ENCODE results near the gene SSR3. TPM values are rescaled to one million over a fixed set of nuclear protein-coding genes. Genes with fewer than 3 reads are reported as not detected.

The SSR3 gene
- total RNA-seq, 1 experiment from 2014 or later = 178 TPM

DNA sequence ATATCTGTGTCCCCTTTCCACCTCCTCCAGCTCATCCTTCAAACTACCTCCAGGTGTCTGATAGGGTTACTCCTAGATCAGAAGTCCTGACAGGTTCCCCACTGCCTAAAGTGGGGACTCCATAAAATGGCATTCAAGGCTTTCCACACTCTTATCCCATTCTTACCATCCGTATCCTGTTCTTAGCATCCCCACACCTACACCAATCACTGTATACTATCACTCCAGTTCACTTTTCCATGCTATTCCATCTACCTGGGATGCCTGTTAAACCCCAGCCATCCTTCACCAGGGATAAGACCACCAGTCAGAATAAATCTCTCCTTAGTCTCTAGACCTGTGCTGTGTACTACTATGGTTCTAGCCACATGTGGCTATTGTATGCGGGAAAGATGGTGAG is 19.1 kb downstream of the SSR3 start:
- no peaks in the 10 kb centered on the region for H3K9me2 ChIP-seq (replicated peaks; ENCODE audit: low read length)
- intact Hi-C loops (cut with micrococcal nuclease) = loop anchor here (1.0 to 5.0 kb wide), 5 partner anchors 139 to 602 kb away; partner anchors contain the start of gene TIPARP
- H3K79me2 ChIP-seq (ENCODE audit: low read length) = no peaks in the 10 kb centered on the region
- peak overlapping the region; percentile 12; the same call in 1 of the 2 replicates for H3K9ac ChIP-seq (ENCODE audit: low read length)
- BruUV-seq (replicated peaks) = TSS peak; percentile 54
- H2AFZ ChIP-seq (ENCODE audit: low read length) = no peak overlapping the region
- no peaks in the 10 kb centered on the region for H4K20me1 ChIP-seq (ENCODE audit: low read length)
- ATAC-seq (peak; percentile 13), DNase-seq (no peak)
- no peaks in the 10 kb centered on the region for H3F3A ChIP-seq (ENCODE audit: low read length, unreplicated experiment)
- POLR2A ChIA-PET (ENCODE audit: unreplicated experiment) = interaction anchor here (0.5 to 1.0 kb wide), 5 partner anchors 251 to 601 kb away, joined by 3 to 8 read pairs (median 4); no protein-coding TSS in a partner anchor
- H3K36me3 ChIP-seq (ENCODE audit: low read depth, low read length) = peaks cover 12% of the 10 kb centered on the region; the same call in 1 of the 2 replicates
- H3K27me3 ChIP-seq (ENCODE audit: low read length) = no peaks in the 10 kb centered on the region
- peak overlapping the region; percentile 79 for H3K27ac ChIP-seq (ENCODE audit: low read length)
- H3K4me1 ChIP-seq (ENCODE audit: insufficient read depth, low read length) = peaks cover 28% of the 10 kb centered on the region
- H3K4me3 ChIP-seq (ENCODE audit: low read length) = no peak overlapping the region
- H3K4me2 ChIP-seq (ENCODE audit: low read length) = peak overlapping the region; percentile 25
- no peaks in the 10 kb centered on the region for H3K9me3 ChIP-seq (ENCODE audit: low read length)
- TF ChIP-seq EZH2 (IDR thresholded peaks at IDR 0.05; ENCODE audit: low read length, unreplicated experiment) (no peak), EZH2phosphoT487 (IDR thresholded peaks at IDR 0.05; ENCODE audit: borderline replicate concordance, low read length) (no peak)
- TF ChIP-seq, protein P1, sequence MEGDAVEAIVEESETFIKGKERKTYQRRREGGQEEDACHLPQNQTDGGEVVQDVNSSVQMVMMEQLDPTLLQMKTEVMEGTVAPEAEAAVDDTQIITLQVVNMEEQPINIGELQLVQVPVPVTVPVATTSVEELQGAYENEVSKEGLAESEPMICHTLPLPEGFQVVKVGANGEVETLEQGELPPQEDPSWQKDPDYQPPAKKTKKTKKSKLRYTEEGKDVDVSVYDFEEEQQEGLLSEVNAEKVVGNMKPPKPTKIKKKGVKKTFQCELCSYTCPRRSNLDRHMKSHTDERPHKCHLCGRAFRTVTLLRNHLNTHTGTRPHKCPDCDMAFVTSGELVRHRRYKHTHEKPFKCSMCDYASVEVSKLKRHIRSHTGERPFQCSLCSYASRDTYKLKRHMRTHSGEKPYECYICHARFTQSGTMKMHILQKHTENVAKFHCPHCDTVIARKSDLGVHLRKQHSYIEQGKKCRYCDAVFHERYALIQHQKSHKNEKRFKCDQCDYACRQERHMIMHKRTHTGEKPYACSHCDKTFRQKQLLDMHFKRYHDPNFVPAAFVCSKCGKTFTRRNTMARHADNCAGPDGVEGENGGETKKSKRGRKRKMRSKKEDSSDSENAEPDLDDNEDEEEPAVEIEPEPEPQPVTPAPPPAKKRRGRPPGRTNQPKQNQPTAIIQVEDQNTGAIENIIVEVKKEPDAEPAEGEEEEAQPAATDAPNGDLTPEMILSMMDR (conservative IDR thresholded peaks at IDR 0.05; ENCODE audit: low read depth, low read length) = no peak
- CTCF ChIA-PET = interaction anchor here (0.6 to 2.0 kb wide), 14 partner anchors 19 to 601 kb away, joined by 3 to 26 read pairs (median 5); partner anchors contain the start of genes SSR3 and TIPARP

DNA sequence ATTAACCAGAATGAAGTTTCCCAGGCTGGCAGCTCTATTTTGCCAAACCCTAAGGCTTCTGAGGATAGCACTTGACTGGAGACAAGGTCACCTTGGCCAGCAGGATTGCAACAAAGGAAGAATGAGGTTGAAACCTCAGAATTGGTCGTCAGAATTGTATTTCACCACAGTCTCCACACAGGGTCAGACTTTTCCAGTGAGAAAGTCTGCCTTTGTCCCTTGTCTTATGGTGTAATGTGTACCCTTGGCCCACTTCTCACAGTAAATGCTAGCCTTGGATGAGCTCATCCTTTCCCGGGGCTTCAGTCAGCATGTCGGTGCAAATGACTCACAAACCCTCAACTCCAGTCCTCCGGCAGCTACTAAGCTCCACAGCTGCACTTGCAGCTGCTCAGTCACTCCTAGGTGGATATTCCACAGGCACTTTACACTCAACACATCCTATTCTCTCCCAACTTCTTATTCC is 19.7 kb downstream of the SSR3 start:
- H3K9me3 ChIP-seq (ENCODE audit: low read length) = no peaks in the 10 kb centered on the region
- H3K79me2 ChIP-seq (ENCODE audit: low read length) = no peaks in the 10 kb centered on the region
- no peaks in the 10 kb centered on the region for H4K20me1 ChIP-seq (ENCODE audit: low read length)
- H3K36me3 ChIP-seq (ENCODE audit: low read depth, low read length) = peaks cover 9% of the 10 kb centered on the region; the same call in 1 of the 2 replicates
- H3K9me2 ChIP-seq (replicated peaks; ENCODE audit: low read length) = no peaks in the 10 kb centered on the region
- DNase-seq = peak; percentile 97
- H3K4me2 ChIP-seq (ENCODE audit: low read length) = peak overlapping the region; percentile 45
- POLR2A ChIA-PET (ENCODE audit: unreplicated experiment) = interaction anchor here (0.5 to 1.0 kb wide), 5 partner anchors 252 to 602 kb away, joined by 3 to 8 read pairs (median 4); no protein-coding TSS in a partner anchor
- no peak overlapping the region for H2AFZ ChIP-seq (ENCODE audit: low read length)
- peak overlapping the region; percentile 79 for H3K27ac ChIP-seq (ENCODE audit: low read length)
- CTCF ChIA-PET = interaction anchor here (0.6 to 2.0 kb wide), 15 partner anchors 20 to 601 kb away, joined by 3 to 26 read pairs (median 5); partner anchors contain the start of genes SSR3 and TIPARP
- H3K9ac ChIP-seq (ENCODE audit: low read length) = peak overlapping the region; percentile 36; the same call in 1 of the 2 replicates
- ATAC-seq = peak; percentile 95
- intact Hi-C loops (cut with micrococcal nuclease) = loop anchor here (1.0 to 5.0 kb wide), 5 partner anchors 139 to 602 kb away; partner anchors contain the start of gene TIPARP
- H3K4me3 ChIP-seq (ENCODE audit: low read length) = no peak overlapping the region
- H3K27me3 ChIP-seq (ENCODE audit: low read length) = no peaks in the 10 kb centered on the region
- TSS peak; percentile 3 for BruUV-seq (replicated peaks)
- TF ChIP-seq EZH2phosphoT487 (IDR thresholded peaks at IDR 0.05; ENCODE audit: borderline replicate concordance, low read length) = no peak
- TF ChIP-seq, protein P1 (conservative IDR thresholded peaks at IDR 0.05; ENCODE audit: low read depth, low read length) = peak; percentile 71
- no peaks in the 10 kb centered on the region for H3F3A ChIP-seq (ENCODE audit: low read length, unreplicated experiment)
- peaks cover 28% of the 10 kb centered on the region for H3K4me1 ChIP-seq (ENCODE audit: insufficient read depth, low read length)

DNA sequence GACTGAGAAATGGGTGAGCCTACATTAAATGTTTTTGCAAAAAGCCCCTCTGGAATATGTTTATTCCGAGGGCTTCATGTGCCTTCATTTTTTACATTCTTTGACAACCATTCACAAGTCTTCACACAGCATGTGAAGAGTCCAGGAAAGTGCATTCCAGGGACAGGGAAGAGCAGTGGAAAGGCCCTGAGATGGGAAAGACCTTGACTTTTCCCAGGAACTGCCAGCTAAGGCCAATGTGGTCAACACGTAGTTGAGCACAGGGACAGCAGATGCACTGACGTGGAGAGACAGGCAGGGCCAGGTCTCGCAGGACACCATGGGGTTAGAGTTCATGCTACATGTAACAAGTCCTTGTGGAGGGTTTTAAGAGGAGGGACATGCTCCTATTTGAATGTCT is 21.7 kb downstream of the SSR3 start:
- CTCF ChIA-PET = no interaction called here

More for the DNA sequence above, 21.7 kb downstream of the SSR3 start:
- TF ChIP-seq EZH2phosphoT487 (IDR thresholded peaks at IDR 0.05; ENCODE audit: borderline replicate concordance, low read length) = no peak
- TF ChIP-seq, protein P1 (conservative IDR thresholded peaks at IDR 0.05; ENCODE audit: low read depth, low read length) = no peak
- no peak for TF ChIP-seq EZH2 (IDR thresholded peaks at IDR 0.05; ENCODE audit: low read length, unreplicated experiment)
- DNase-seq (no peak), ATAC-seq (no peak)
- H3K4me2 ChIP-seq (ENCODE audit: low read length) = no peak overlapping the region
- POLR2A ChIA-PET (ENCODE audit: unreplicated experiment) = no interaction called here
- H2AFZ ChIP-seq (ENCODE audit: low read length) = no peak overlapping the region
- no TSS peak for BruUV-seq (replicated peaks)
- H3K4me1 ChIP-seq (ENCODE audit: insufficient read depth, low read length) = peaks cover 28% of the 10 kb centered on the region
- H4K20me1 ChIP-seq (ENCODE audit: low read length) = no peaks in the 10 kb centered on the region
- no peaks in the 10 kb centered on the region for H3K9me2 ChIP-seq (replicated peaks; ENCODE audit: low read length)
- H3K9ac ChIP-seq (ENCODE audit: low read length) = no peak overlapping the region
- H3K36me3 ChIP-seq (ENCODE audit: low read depth, low read length) = no peaks in the 10 kb centered on the region; the same call in 1 of the 2 replicates
- no peaks in the 10 kb centered on the region for H3K79me2 ChIP-seq (ENCODE audit: low read length)
- intact Hi-C loops (cut with micrococcal nuclease) = no loop called here
- H3K27me3 ChIP-seq (ENCODE audit: low read length) = no peaks in the 10 kb centered on the region
- H3K9me3 ChIP-seq (ENCODE audit: low read length) = no peaks in the 10 kb centered on the region
- no peak overlapping the region for H3K4me3 ChIP-seq (ENCODE audit: low read length)
- no peak overlapping the region for H3K27ac ChIP-seq (ENCODE audit: low read length)
- H3F3A ChIP-seq (ENCODE audit: low read length, unreplicated experiment) = no peaks in the 10 kb centered on the region
